SK-N-SH (cell line): ENCODE measurements around the gene GZMH. TPM values are rescaled to one million over a fixed set of nuclear protein-coding genes. Genes with fewer than 3 reads are reported as not detected.

Experiments
- CTCF ChIA-PET: fragments of 300-600, 350-600 bp; formaldehyde crosslinking; extraction: SDS; loops from one replicate; lab custom pipeline; 2021; lab: Yijun Ruan, JAX
- POLR2A ChIA-PET: fragments of 350-600 bp; sonication (Branson Sonifier 250); formaldehyde crosslinking; extraction: SDS; loops from one replicate; lab custom pipeline; 2020; ENCODE audit warnings: antibody characterized with exemption, inconsistent platforms; lab: Yijun Ruan, JAX
- DNase-seq: peaks from one replicate; pipeline ENCODE4 v3.0.0; 2012
- H2AFZ ChIP-seq: fragments of 200-600 bp; sonication (generic); 2 replicates; pipeline ENCODE4 v1.8.1; 2016; ENCODE audit warnings: antibody characterized with exemption, mild to moderate bottlenecking, low read depth
- H3F3A ChIP-seq: fragments of 200-600 bp; sonication (generic); replicated peaks from 2 replicates; pipeline ENCODE3; 2016; ENCODE audit warnings: antibody characterized with exemption, mild to moderate bottlenecking; ENCODE audit not compliant: insufficient read depth
- H3K27ac ChIP-seq, 2 experiments: fragments of 200-500 bp in 1 of 2; fragments of 200-600 bp in 1 of 2; sonication (Bioruptor generic) in 1 of 2; sonication (generic), shearing (Covaris generic) in 1 of 2; 2 replicates each; pipeline versions ENCODE4 v1.5.1 to v1.6.1; 2014 to 2016; ENCODE audit warnings: low read depth in 2 of 2, inconsistent platforms in 1 of 2, low read length in 1 of 2, mild to moderate bottlenecking in 1 of 2, mixed read lengths in 1 of 2
- H3K27me3 ChIP-seq: fragments of 200-600 bp; sonication (generic), shearing (Covaris generic); 2 replicates; pipeline ENCODE4 v1.6.1; 2016; ENCODE audit warnings: mixed run types; ENCODE audit not compliant: insufficient read depth
- H3K36me3 ChIP-seq, 2 experiments: fragments of 200-500 bp in 1 of 2; fragments of 200-600 bp in 1 of 2; sonication (Bioruptor generic) in 1 of 2; sonication (generic) in 1 of 2; replicated peaks in 1 of 2; 2 replicates each; pipeline versions ENCODE3 to v1.5.1; 2014 to 2016; ENCODE audit warnings: low read length in 1 of 2, mild to moderate bottlenecking in 1 of 2; ENCODE audit not compliant: insufficient read depth in 2 of 2, control insufficient read depth in 1 of 2
- H3K4me1 ChIP-seq, 2 experiments: fragments of 200-500 bp in 1 of 2; fragments of 200-600 bp in 1 of 2; sonication (Bioruptor generic) in 1 of 2; sonication (generic), shearing (Covaris generic) in 1 of 2; 2 replicates each; pipeline versions ENCODE4 v1.5.1 to v1.6.1; 2014 to 2016; ENCODE audit warnings: low read depth in 1 of 2, low read length in 1 of 2, mixed run types in 1 of 2; ENCODE audit not compliant: insufficient read depth in 2 of 2, control insufficient read depth in 1 of 2
- H3K4me2 ChIP-seq: fragments of 200-600 bp; sonication (generic), shearing (Covaris generic); 2 replicates; pipeline ENCODE4 v1.6.1; 2017; ENCODE audit warnings: mixed run types
- H3K4me3 ChIP-seq, 2 experiments: fragments of 200-500 bp in 1 of 2; fragments of 200-600 bp in 1 of 2; sonication (Bioruptor generic) in 1 of 2; sonication (generic), shearing (Covaris generic) in 1 of 2; 2 replicates each; pipeline versions ENCODE4 v1.5.1 to v1.8.1; 2014 to 2016; ENCODE audit warnings: low read depth in 2 of 2, inconsistent platforms in 1 of 2, low read length in 1 of 2, mild to moderate bottlenecking in 1 of 2, mixed read lengths in 1 of 2, moderate library complexity in 1 of 2
- H3K79me2 ChIP-seq: fragments of 200-600 bp; sonication (generic); 2 replicates; pipeline ENCODE4 v1.8.1; 2017; ENCODE audit warnings: mild to moderate bottlenecking; ENCODE audit not compliant: insufficient read depth
- H3K9ac ChIP-seq: fragments of 200-600 bp; sonication (generic); 2 replicates; pipeline ENCODE4 v1.6.1; 2017; ENCODE audit warnings: mixed run types
- H3K9me2 ChIP-seq: fragments of 200-600 bp; sonication (generic); 2 replicates; pipeline ENCODE4 v1.6.1; 2017; ENCODE audit warnings: mixed run types
- H3K9me3 ChIP-seq: fragments of 200-600 bp; sonication (generic); 2 replicates; pipeline ENCODE4 v1.6.1; 2017; ENCODE audit warnings: mixed run types, mild to moderate bottlenecking, moderate library complexity
- H4K20me1 ChIP-seq: fragments of 200-600 bp; sonication (generic); 2 replicates; pipeline ENCODE4 v1.6.1; 2017; ENCODE audit warnings: mild to moderate bottlenecking, mixed run types; ENCODE audit not compliant: insufficient read depth
- CHD2 ChIP-seq: fragments of 150-350 bp; IDR thresholded peaks from 2 replicates; pipeline ENCODE4 v1.6.1; 2018; ENCODE audit warnings: low read length; ENCODE audit not compliant: partially characterized antibody
- ELF1 ChIP-seq: IDR thresholded peaks from 2 replicates; pipeline ENCODE4 v1.4.0; 2012
- EZH2phosphoT487 ChIP-seq: fragments of 200-600 bp; sonication (generic); IDR thresholded peaks from 2 replicates; pipeline ENCODE4 v1.6.1; 2017; ENCODE audit warnings: low read depth, mixed run types, mild to moderate bottlenecking, antibody characterized with exemption, moderate library complexity, borderline replicate concordance
- FOXJ3 ChIP-seq: sonication (generic); formaldehyde crosslinking; IDR thresholded peaks from 2 replicates; pipeline ENCODE4 v1.5.1; 2020; ENCODE audit warnings: mild to moderate bottlenecking, missing genetic modification reagents
- GABPA ChIP-seq: IDR thresholded peaks from 2 replicates; pipeline ENCODE4 v1.4.0; 2012; ENCODE audit warnings: low read depth, mild to moderate bottlenecking
- GATA2 ChIP-seq: sonication (generic); formaldehyde crosslinking; IDR thresholded peaks from 2 replicates; pipeline ENCODE4 v1.5.0; 2020; ENCODE audit warnings: mild to moderate bottlenecking, missing genetic modification reagents
- MXI1 ChIP-seq: IDR thresholded peaks from 2 replicates; pipeline ENCODE4 v1.6.1; 2012; ENCODE audit warnings: mild to moderate bottlenecking, low read depth, low read length, improper control_type of control experiment
- NFIC ChIP-seq: IDR thresholded peaks from 2 replicates; pipeline ENCODE4 v1.4.0; 2012; ENCODE audit warnings: borderline replicate concordance
- NRF1 ChIP-seq: IDR thresholded peaks from 2 replicates; pipeline ENCODE4 v1.6.1; 2012; ENCODE audit warnings: low read depth, mild to moderate bottlenecking, low read length
- POLR2AphosphoS5 ChIP-seq: IDR thresholded peaks from 2 replicates; pipeline ENCODE4 v1.6.1; 2012; ENCODE audit warnings: low read depth, low read length
- RAD21 ChIP-seq: IDR thresholded peaks from 2 replicates; pipeline ENCODE4 v1.6.1; 2012; ENCODE audit warnings: mild to moderate bottlenecking, low read length
- RCOR1 ChIP-seq: fragments of 150-350 bp; IDR thresholded peaks from 2 replicates; pipeline ENCODE4 v1.6.1; 2017; ENCODE audit warnings: antibody characterized with exemption, low read length
- RXRA ChIP-seq: IDR thresholded peaks from 2 replicates; pipeline ENCODE4 v1.4.0; 2012; ENCODE audit warnings: low read depth, mild to moderate bottlenecking, borderline replicate concordance
- SMC3 ChIP-seq: IDR thresholded peaks from 2 replicates; pipeline ENCODE4 v1.6.1; 2012; ENCODE audit warnings: low read depth, low read length, improper control_type of control experiment
- TCF12 ChIP-seq: IDR thresholded peaks from 2 replicates; pipeline ENCODE4 v1.4.0; 2012
- TEAD4 ChIP-seq: IDR thresholded peaks from 2 replicates; pipeline ENCODE4 v1.4.0; 2012; ENCODE audit warnings: mild to moderate bottlenecking, borderline replicate concordance; ENCODE audit not compliant: insufficient read depth
- USF1 ChIP-seq: IDR thresholded peaks from 2 replicates; pipeline ENCODE4 v1.4.0; 2012; ENCODE audit warnings: low read depth, borderline replicate concordance
- WGBS: methylation state at CpG from one replicate; pipeline ENCODE4 v1.1.6; 2017; ENCODE audit warnings: low lambda C conversion rate; 5-methylcytosine and 5-hydroxymethylcytosine counted together
- polyA plus RNA-seq, 3 experiments: library from polyadenylated mRNA; depleted of rRNA; stranded (reverse); fragments of >200 nt; gene quantifications; 2 replicates each; pipeline ENCODE4 v1.2.3, GENCODE V29; 2012
- TF ChIP-seq, protein P1 (sequence below): IDR thresholded peaks from 2 replicates; pipeline ENCODE4 v1.4.0; 2012; ENCODE audit warnings: low read depth
- TF ChIP-seq, protein P2 (sequence below): fragments of 200-600 bp; sonication (generic); IDR thresholded peaks from 2 replicates; pipeline ENCODE4 v1.6.1; 2017; ENCODE audit warnings: antibody characterized with exemption, mild to moderate bottlenecking, moderate library complexity

Gene GZMH
- polyA plus RNA-seq, 1 of the 3 experiments (the other 2 are of a cell fraction), result not detected

DNA sequence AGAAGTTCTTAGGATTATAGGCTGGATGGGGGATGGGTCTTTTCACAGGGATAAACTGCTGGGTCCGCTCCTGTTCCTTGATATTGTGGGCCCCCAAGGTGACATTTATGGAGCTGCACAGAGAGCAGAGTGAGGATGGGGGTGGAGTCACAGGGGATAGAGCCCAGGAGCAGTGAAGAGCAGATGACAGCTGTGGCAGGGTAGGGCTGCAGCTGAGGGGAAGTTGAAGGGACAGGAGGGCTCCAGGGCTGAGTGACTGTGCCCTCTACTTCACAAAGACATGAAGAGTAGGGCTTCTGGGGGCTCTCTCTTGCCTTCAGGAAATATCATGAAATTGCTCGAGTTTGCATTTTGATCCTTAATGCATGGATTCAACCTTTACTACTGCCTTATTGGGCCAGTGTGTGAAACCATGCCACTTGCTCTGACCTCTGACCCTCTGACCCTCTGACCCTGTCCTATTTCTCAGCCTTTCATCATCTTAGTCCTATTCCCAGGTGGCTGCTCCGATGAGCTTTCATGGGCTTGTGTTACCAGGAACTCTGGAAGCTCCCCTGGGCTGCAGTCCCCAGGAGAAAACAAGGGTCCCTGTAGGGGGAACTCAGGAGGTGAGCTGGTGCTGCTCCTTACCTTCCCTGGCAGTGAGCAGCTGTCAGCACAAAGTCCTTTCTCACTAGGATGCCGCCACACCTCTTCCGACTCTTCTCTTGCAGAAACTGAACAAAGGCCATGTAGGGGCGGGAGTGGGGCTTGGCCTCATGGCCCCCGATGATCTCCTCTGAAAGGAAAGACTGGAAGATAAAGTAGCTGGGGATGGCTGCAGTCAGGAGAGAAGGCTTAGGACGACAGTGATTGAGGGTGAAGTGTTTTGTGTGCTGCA lies 1.6 kb downstream of the GZMH start:
- WGBS, result 2% methylated on average over 8 of the region's 8 CpGs
- CTCF ChIA-PET, result interaction anchor here (1.0 kb wide), 1 partner anchor 12 kb away, joined by 3 read pairs; no protein-coding TSS in a partner anchor
- H3F3A ChIP-seq, result no peaks in the 10 kb centered on the region

GRCh38 chr14:24607081-24607480 lies 2.4 kb downstream of the GZMH start:
- H3K9me2 ChIP-seq, result no peaks in the 10 kb centered on the region
- no peak overlapping the region for H3K4me2 ChIP-seq
- H3K79me2 ChIP-seq, result no peaks in the 10 kb centered on the region
- no peak overlapping the region for H3K4me3 ChIP-seq
- H2AFZ ChIP-seq, result no peak overlapping the region
- H3K9ac ChIP-seq, result no peak overlapping the region
- H3K36me3 ChIP-seq, result no peaks in the 10 kb centered on the region
- no peak for DNase-seq
- TF ChIP-seq RCOR1 (no peak), USF1 (no peak), RAD21 (no peak), ELF1 (no peak), GATA2 (CRISPR knock-in tag) (no peak)
- TF ChIP-seq, protein P1, sequence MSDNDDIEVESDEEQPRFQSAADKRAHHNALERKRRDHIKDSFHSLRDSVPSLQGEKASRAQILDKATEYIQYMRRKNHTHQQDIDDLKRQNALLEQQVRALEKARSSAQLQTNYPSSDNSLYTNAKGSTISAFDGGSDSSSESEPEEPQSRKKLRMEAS, result no peak
- TF ChIP-seq, protein P2, sequence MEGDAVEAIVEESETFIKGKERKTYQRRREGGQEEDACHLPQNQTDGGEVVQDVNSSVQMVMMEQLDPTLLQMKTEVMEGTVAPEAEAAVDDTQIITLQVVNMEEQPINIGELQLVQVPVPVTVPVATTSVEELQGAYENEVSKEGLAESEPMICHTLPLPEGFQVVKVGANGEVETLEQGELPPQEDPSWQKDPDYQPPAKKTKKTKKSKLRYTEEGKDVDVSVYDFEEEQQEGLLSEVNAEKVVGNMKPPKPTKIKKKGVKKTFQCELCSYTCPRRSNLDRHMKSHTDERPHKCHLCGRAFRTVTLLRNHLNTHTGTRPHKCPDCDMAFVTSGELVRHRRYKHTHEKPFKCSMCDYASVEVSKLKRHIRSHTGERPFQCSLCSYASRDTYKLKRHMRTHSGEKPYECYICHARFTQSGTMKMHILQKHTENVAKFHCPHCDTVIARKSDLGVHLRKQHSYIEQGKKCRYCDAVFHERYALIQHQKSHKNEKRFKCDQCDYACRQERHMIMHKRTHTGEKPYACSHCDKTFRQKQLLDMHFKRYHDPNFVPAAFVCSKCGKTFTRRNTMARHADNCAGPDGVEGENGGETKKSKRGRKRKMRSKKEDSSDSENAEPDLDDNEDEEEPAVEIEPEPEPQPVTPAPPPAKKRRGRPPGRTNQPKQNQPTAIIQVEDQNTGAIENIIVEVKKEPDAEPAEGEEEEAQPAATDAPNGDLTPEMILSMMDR, result no peak
- CTCF ChIA-PET, result interaction anchor here (1.5 kb wide), 1 partner anchor 18 kb away, joined by 3 read pairs; no protein-coding TSS in a partner anchor
- H3K27me3 ChIP-seq, result no peaks in the 10 kb centered on the region; the same call in 1 of the 2 replicates
- no peak overlapping the region for H3K27ac ChIP-seq
- WGBS, result 0% methylated on average over 4 of the region's 4 CpGs
- POLR2A ChIA-PET, result no interaction called here
- H4K20me1 ChIP-seq, result no peaks in the 10 kb centered on the region
- H3K4me1 ChIP-seq, result no peaks in the 10 kb centered on the region
- H3K9me3 ChIP-seq, result no peaks in the 10 kb centered on the region
- no peaks in the 10 kb centered on the region for H3F3A ChIP-seq

More for the DNA sequence above, 1.6 kb downstream of the GZMH start:
- Histone ChIP-seq H3K9me3 (no peaks in the 10 kb centered on the region), H2AFZ (no peak overlapping the region), H4K20me1 (no peaks in the 10 kb centered on the region), H3K79me2 (no peaks in the 10 kb centered on the region), H3K27ac (no peak overlapping the region), H3K4me3 (no peak overlapping the region), H3K27me3 (no peaks in the 10 kb centered on the region; the same call in 1 of the 2 replicates), H3K9ac (no peak overlapping the region), H3K4me2 (no peak overlapping the region), H3K4me1 (no peaks in the 10 kb centered on the region), H3K36me3 (no peaks in the 10 kb centered on the region), H3K9me2 (no peaks in the 10 kb centered on the region)
- POLR2A ChIA-PET, result no interaction called here
- no peak for DNase-seq
- TF ChIP-seq NRF1, result no peak
- TF ChIP-seq ELF1, result no peak
- TF ChIP-seq GATA2 (CRISPR knock-in tag), result no peak
- TF ChIP-seq POLR2AphosphoS5, result no peak
- no peak for TF ChIP-seq NFIC
- no peak for TF ChIP-seq EZH2phosphoT487
- TF ChIP-seq TEAD4, result no peak
- no peak for TF ChIP-seq RXRA
- no peak for TF ChIP-seq MXI1
- no peak for TF ChIP-seq CHD2
- no peak for TF ChIP-seq GABPA
- no peak for TF ChIP-seq SMC3
- TF ChIP-seq TCF12, result no peak
- TF ChIP-seq FOXJ3 (CRISPR knock-in tag), result no peak
